ENCODE data around the gene DPYD. TPM values are rescaled to one million over a fixed set of nuclear protein-coding genes. Genes with fewer than 3 reads are reported as not detected.

Gene DPYD
- total and polyA plus RNA-seq, 10 of the 15 experiments (the other 5 are each of a cell fraction or from before 2014, with no cell fraction given) = 5.7 to 23.8 (median 10.2) TPM

DNA sequence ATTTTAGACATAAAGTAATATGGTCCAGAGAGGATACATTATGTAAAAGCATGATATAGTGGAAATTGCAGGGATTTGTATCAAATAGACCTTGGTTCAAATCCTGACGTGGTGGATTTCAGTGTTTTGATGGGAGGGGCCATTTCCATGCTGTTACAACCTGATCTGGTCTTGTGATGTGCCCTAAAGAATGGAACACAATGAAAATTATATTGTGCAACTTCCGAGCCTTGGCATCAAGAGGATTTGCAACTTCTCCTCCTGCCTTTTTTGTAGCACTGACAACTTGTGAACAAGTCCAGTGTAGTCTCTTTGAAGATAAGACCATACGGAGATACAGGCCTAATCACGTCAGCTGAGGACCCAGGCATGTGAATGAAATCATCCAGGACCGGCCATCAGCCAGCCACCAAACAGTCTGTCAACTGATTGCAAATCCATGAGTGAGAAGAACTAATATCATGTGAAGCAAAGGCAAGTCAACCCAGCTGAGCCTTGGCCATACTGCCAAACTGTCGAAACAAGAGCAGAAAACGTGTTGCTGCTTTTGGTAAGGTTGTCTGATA is 412.1 kb downstream of the DPYD start:
- no peaks in the 10 kb centered on the region for H3K36me3 ChIP-seq (ENCODE audit: control insufficient read depth in 2 of 2, insufficient read depth in 2 of 2, low read length in 1 of 2)
- BruUV-seq (replicated peaks) = no TSS peak
- no peaks in the 10 kb centered on the region for H3K4me1 ChIP-seq (ENCODE audit: control insufficient read depth, insufficient read depth, low read length)
- ChIA-PET POLR2A (no interaction called here), SMC1A (ENCODE audit: uncharacterized antibody, unreplicated experiment) (interaction anchor here (1.3 kb wide), 1 partner anchor 265 kb away, joined by 3 read pairs; no protein-coding TSS in a partner anchor), CTCF (interaction anchor here (2.2 kb wide), 1 partner anchor 17 kb away, joined by 9 read pairs; no protein-coding TSS in a partner anchor), RAD21 (ENCODE audit: unreplicated experiment) (interaction anchor here (0.6 kb wide), 1 partner anchor 422 kb away, joined by 3 read pairs; no protein-coding TSS in a partner anchor)
- no peak overlapping the region for H3K4me2 ChIP-seq (ENCODE audit: control insufficient read depth, insufficient read depth)
- intact Hi-C loops (cut with micrococcal nuclease; ENCODE audit: unreplicated experiment) = loop anchor here (5.0 kb wide), 3 partner anchors 46 to 346 kb away; no protein-coding TSS in a partner anchor
- DNase-seq (ENCODE audit: low read depth, low spot score) = no peak
- H4K20me1 ChIP-seq (ENCODE audit: control insufficient read depth, insufficient read depth) = no peaks in the 10 kb centered on the region
- in situ Hi-C loops (cut with MboI) = no loop called here
- 19% methylated on average over 7 of the region's 7 CpGs for WGBS (ENCODE audit: insufficient coverage, insufficient replicate concordance, low lambda C conversion rate, missing lambda C conversion rate)
- no peak overlapping the region for H3K4me3 ChIP-seq
- H2AFZ ChIP-seq (ENCODE audit: control insufficient read depth, low read depth, low read length) = no peak overlapping the region
- no peak for FAIRE-seq
- H3K79me2 ChIP-seq (ENCODE audit: control insufficient read depth, insufficient read depth, low read length) = no peaks in the 10 kb centered on the region
- no peaks in the 10 kb centered on the region; the same call in 2 of the 3 replicates for H3K9me3 ChIP-seq (replicated peaks; ENCODE audit: control insufficient read depth, insufficient read depth, low read length)
- H3K27me3 ChIP-seq (replicated peaks in 1 of 2; ENCODE audit: control insufficient read depth in 2 of 2, insufficient read depth in 2 of 2, low read length in 1 of 2) = no peaks in the 10 kb centered on the region
- H3K9ac ChIP-seq (ENCODE audit: control insufficient read depth, insufficient read depth, low read length) = no peak overlapping the region
- no peak for ATAC-seq
- H3K27ac ChIP-seq (ENCODE audit: control insufficient read depth, insufficient read depth) = no peak overlapping the region
- TF ChIP-seq TCF3 (IDR thresholded peaks at IDR 0.05; ENCODE audit: borderline replicate concordance, insufficient read depth, low read depth, low read length) (no peak), FOXM1 (IDR thresholded peaks at IDR 0.05; ENCODE audit: low read depth, low read length) (no peak), RFX5 (IDR thresholded peaks at IDR 0.05; ENCODE audit: low read depth, low read length) (no peak), RCOR1 (conservative IDR thresholded peaks at IDR 0.05; ENCODE audit: low read depth, low read length) (no peak), NR2C2 (IDR thresholded peaks at IDR 0.05; ENCODE audit: borderline replicate concordance, control insufficient read depth, insufficient read length, low read depth) (no peak), EP300 (IDR thresholded peaks at IDR 0.05; ENCODE audit: borderline replicate concordance in 1 of 2, control insufficient read depth in 1 of 2, low read depth in 2 of 2, low read length in 2 of 2) (no peak), SMARCA5 (IDR thresholded peaks at IDR 0.05) (no peak), HDGF (IDR thresholded peaks at IDR 0.05) (no peak), SUZ12 (IDR thresholded peaks at IDR 0.05; ENCODE audit: unreplicated experiment) (no peak), ASH2L (IDR thresholded peaks at IDR 0.05; ENCODE audit: borderline replicate concordance, low read depth) (no peak), NFIC (IDR thresholded peaks at IDR 0.05; ENCODE audit: low read depth, low read length) (no peak)
- TF ChIP-seq, protein P1, sequence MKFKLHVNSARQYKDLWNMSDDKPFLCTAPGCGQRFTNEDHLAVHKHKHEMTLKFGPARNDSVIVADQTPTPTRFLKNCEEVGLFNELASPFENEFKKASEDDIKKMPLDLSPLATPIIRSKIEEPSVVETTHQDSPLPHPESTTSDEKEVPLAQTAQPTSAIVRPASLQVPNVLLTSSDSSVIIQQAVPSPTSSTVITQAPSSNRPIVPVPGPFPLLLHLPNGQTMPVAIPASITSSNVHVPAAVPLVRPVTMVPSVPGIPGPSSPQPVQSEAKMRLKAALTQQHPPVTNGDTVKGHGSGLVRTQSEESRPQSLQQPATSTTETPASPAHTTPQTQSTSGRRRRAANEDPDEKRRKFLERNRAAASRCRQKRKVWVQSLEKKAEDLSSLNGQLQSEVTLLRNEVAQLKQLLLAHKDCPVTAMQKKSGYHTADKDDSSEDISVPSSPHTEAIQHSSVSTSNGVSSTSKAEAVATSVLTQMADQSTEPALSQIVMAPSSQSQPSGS (IDR thresholded peaks at IDR 0.05; ENCODE audit: low read length) = no peak
- TF ChIP-seq, protein P2, sequence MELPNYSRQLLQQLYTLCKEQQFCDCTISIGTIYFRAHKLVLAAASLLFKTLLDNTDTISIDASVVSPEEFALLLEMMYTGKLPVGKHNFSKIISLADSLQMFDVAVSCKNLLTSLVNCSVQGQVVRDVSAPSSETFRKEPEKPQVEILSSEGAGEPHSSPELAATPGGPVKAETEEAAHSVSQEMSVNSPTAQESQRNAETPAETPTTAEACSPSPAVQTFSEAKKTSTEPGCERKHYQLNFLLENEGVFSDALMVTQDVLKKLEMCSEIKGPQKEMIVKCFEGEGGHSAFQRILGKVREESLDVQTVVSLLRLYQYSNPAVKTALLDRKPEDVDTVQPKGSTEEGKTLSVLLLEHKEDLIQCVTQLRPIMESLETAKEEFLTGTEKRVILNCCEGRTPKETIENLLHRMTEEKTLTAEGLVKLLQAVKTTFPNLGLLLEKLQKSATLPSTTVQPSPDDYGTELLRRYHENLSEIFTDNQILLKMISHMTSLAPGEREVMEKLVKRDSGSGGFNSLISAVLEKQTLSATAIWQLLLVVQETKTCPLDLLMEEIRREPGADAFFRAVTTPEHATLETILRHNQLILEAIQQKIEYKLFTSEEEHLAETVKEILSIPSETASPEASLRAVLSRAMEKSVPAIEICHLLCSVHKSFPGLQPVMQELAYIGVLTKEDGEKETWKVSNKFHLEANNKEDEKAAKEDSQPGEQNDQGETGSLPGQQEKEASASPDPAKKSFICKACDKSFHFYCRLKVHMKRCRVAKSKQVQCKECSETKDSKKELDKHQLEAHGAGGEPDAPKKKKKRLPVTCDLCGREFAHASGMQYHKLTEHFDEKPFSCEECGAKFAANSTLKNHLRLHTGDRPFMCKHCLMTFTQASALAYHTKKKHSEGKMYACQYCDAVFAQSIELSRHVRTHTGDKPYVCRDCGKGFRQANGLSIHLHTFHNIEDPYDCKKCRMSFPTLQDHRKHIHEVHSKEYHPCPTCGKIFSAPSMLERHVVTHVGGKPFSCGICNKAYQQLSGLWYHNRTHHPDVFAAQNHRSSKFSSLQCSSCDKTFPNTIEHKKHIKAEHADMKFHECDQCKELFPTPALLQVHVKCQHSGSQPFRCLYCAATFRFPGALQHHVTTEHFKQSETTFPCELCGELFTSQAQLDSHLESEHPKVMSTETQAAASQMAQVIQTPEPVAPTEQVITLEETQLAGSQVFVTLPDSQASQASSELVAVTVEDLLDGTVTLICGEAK (IDR thresholded peaks at IDR 0.05; ENCODE audit: borderline replicate concordance) = no peak
- TF ChIP-seq, protein P3, sequence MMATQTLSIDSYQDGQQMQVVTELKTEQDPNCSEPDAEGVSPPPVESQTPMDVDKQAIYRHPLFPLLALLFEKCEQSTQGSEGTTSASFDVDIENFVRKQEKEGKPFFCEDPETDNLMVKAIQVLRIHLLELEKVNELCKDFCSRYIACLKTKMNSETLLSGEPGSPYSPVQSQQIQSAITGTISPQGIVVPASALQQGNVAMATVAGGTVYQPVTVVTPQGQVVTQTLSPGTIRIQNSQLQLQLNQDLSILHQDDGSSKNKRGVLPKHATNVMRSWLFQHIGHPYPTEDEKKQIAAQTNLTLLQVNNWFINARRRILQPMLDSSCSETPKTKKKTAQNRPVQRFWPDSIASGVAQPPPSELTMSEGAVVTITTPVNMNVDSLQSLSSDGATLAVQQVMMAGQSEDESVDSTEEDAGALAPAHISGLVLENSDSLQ (IDR thresholded peaks at IDR 0.05) = no peak

Measured in GM12878 (cell line).